Measurements from ENCODE around the gene XYLT1.
A peak's percentile ranks its signal among the peaks of the same experiment; 100 is the strongest.

XYLT1 gene

GRCh38 chr16:17351441-17352035 is 119.2 kb downstream of the XYLT1 start:
- no peak overlapping the region for H3K27ac ChIP-seq
- no peaks in the 10 kb centered on the region for H3K27me3 ChIP-seq (ENCODE audit: insufficient read depth, low read depth)
- TF ChIP-seq CTCF (conservative IDR thresholded peaks at IDR 0.05; ENCODE audit: low read depth, low read length): no peak
- H4K20me1 ChIP-seq (ENCODE audit: insufficient read depth): no peaks in the 10 kb centered on the region
- H3K4me3 ChIP-seq (IDR thresholded peaks at IDR 0.05; ENCODE audit: insufficient read depth, low read depth, low read length): no peak overlapping the region
- no peaks in the 10 kb centered on the region for H3K36me3 ChIP-seq (ENCODE audit: insufficient read depth)
- no peaks in the 10 kb centered on the region for H3K79me2 ChIP-seq (ENCODE audit: insufficient read depth, low read depth)
- no peak overlapping the region for H2AFZ ChIP-seq (ENCODE audit: low read depth)
- no peak overlapping the region for H3K4me2 ChIP-seq
- H3K4me1 ChIP-seq (ENCODE audit: low read depth, poor library complexity, severe bottlenecking): peaks cover 23% of the 10 kb centered on the region
- H3K9ac ChIP-seq: no peak overlapping the region

- Histone ChIP-seq H4K20me1 (ENCODE audit: insufficient read depth) (no peaks in the 10 kb centered on the region), H3K36me3 (ENCODE audit: insufficient read depth) (no peaks in the 10 kb centered on the region), H3K27me3 (ENCODE audit: insufficient read depth, low read depth) (no peaks in the 10 kb centered on the region), H3K4me3 (IDR thresholded peaks at IDR 0.05; ENCODE audit: insufficient read depth, low read depth, low read length) (no peak overlapping the region), H3K79me2 (ENCODE audit: insufficient read depth, low read depth) (no peaks in the 10 kb centered on the region), H3K4me2 (no peak overlapping the region), H3K4me1 (ENCODE audit: low read depth, poor library complexity, severe bottlenecking) (peaks cover 35% of the 10 kb centered on the region), H2AFZ (ENCODE audit: low read depth) (no peak overlapping the region), H3K9ac (no peak overlapping the region), H3K27ac (no peak overlapping the region)
- TF ChIP-seq CTCF (conservative IDR thresholded peaks at IDR 0.05; ENCODE audit: low read depth, low read length): no peak
Observed at GRCh38 chr16:17350207-17350606, 120.6 kb downstream of the XYLT1 start.

GRCh38 chr16:17348826-17349225 is 121.9 kb downstream of the XYLT1 start:
- Histone ChIP-seq H3K79me2 (ENCODE audit: insufficient read depth, low read depth) (no peaks in the 10 kb centered on the region; the same call in 1 of the 2 replicates), H3K4me1 (ENCODE audit: low read depth, poor library complexity, severe bottlenecking) (peaks cover 46% of the 10 kb centered on the region), H4K20me1 (ENCODE audit: insufficient read depth) (no peaks in the 10 kb centered on the region), H2AFZ (ENCODE audit: low read depth) (no peak overlapping the region), H3K27me3 (ENCODE audit: insufficient read depth, low read depth) (no peaks in the 10 kb centered on the region), H3K4me3 (IDR thresholded peaks at IDR 0.05; ENCODE audit: insufficient read depth, low read depth, low read length) (no peak overlapping the region), H3K36me3 (ENCODE audit: insufficient read depth) (no peaks in the 10 kb centered on the region), H3K9ac (no peak overlapping the region), H3K4me2 (no peak overlapping the region), H3K27ac (no peak overlapping the region)
- no peak for TF ChIP-seq CTCF (conservative IDR thresholded peaks at IDR 0.05; ENCODE audit: low read depth, low read length)

- TF ChIP-seq CTCF (conservative IDR thresholded peaks at IDR 0.05; ENCODE audit: low read depth, low read length): no peak
- peak overlapping the region; percentile 53 for H3K27ac ChIP-seq
- H3K4me1 ChIP-seq (ENCODE audit: low read depth, poor library complexity, severe bottlenecking): peaks cover 52% of the 10 kb centered on the region
- H4K20me1 ChIP-seq (ENCODE audit: insufficient read depth): no peaks in the 10 kb centered on the region
- no peaks in the 10 kb centered on the region for H3K27me3 ChIP-seq (ENCODE audit: insufficient read depth, low read depth)
- no peak overlapping the region for H3K4me3 ChIP-seq (IDR thresholded peaks at IDR 0.05; ENCODE audit: insufficient read depth, low read depth, low read length)
- peak overlapping the region; percentile 71 for H3K4me2 ChIP-seq
- H3K36me3 ChIP-seq (ENCODE audit: insufficient read depth): no peaks in the 10 kb centered on the region
- H2AFZ ChIP-seq (ENCODE audit: low read depth): no peak overlapping the region
- H3K79me2 ChIP-seq (ENCODE audit: insufficient read depth, low read depth): no peaks in the 10 kb centered on the region; the same call in 1 of the 2 replicates
- no peak overlapping the region for H3K9ac ChIP-seq
Observed at GRCh38 chr16:17348042-17348783, 122.5 kb downstream of the XYLT1 start.
